NCI-H2171 (cell line): ENCODE measurements around the gene CCT8L2.
"Not testable (repeated sequence)": the region's sequence is repeated elsewhere in the genome, so short reads cannot be mapped to it uniquely, and the experiment has no call there.

Experiments
- DNase-seq: peaks from one replicate; lab custom pipeline; 2025; lab: John Stamatoyannopoulos, UW

CCT8L2 gene

GRCh38 chr22:16595251-16595650 is 2.6 kb upstream of the CCT8L2 start:
- DNase-seq: not testable (repeated sequence)

GRCh38 chr22:16594026-16594425 is 1.4 kb upstream of the CCT8L2 start:
- no peak for DNase-seq

GRCh38 chr22:16592231-16592630 is 379 bp downstream of the CCT8L2 start:
- not testable (repeated sequence) for DNase-seq

GRCh38 chr22:16591136-16591535 is 1.5 kb downstream of the CCT8L2 start:
- DNase-seq: not testable (repeated sequence)

- no peak for DNase-seq
Observed at GRCh38 chr22:16586991-16587390, 5.6 kb downstream of the CCT8L2 start.

- DNase-seq: no peak
Observed at GRCh38 chr22:16586170-16586569, 6.4 kb downstream of the CCT8L2 start.

GRCh38 chr22:16580872-16581271 is 11.7 kb downstream of the CCT8L2 start:
- DNase-seq: not testable (repeated sequence)

- DNase-seq: not testable (repeated sequence)
Observed at GRCh38 chr22:16569240-16569834, 23.3 kb downstream of the CCT8L2 start.

- no peak for DNase-seq
Observed at GRCh38 chr22:16568425-16568758, 24.2 kb downstream of the CCT8L2 start.

GRCh38 chr22:16567617-16568424 is 24.8 kb downstream of the CCT8L2 start:
- DNase-seq: not testable (repeated sequence)

GRCh38 chr22:16566421-16567151 is 26.0 kb downstream of the CCT8L2 start:
- DNase-seq: not testable (repeated sequence)

- DNase-seq: not testable (repeated sequence)
Observed at GRCh38 chr22:16565585-16566420, 26.8 kb downstream of the CCT8L2 start.

GRCh38 chr22:16564837-16565584 is 27.6 kb downstream of the CCT8L2 start:
- not testable (repeated sequence) for DNase-seq

- DNase-seq: no peak
Observed at GRCh38 chr22:16563555-16564520, 28.8 kb downstream of the CCT8L2 start.

GRCh38 chr22:16562711-16563554 is 29.7 kb downstream of the CCT8L2 start:
- DNase-seq: no peak

- DNase-seq: not testable (repeated sequence)
Observed at GRCh38 chr22:16561093-16561658, 31.4 kb downstream of the CCT8L2 start.

GRCh38 chr22:16560651-16561050 is 32.0 kb downstream of the CCT8L2 start:
- DNase-seq: not testable (repeated sequence)

GRCh38 chr22:16559996-16560395 is 32.6 kb downstream of the CCT8L2 start:
- not testable (repeated sequence) for DNase-seq
